Endometrial microvascular endothelial cells (primary cell): ENCODE results near the gene OR2L5. TPM values are rescaled to one million over a fixed set of nuclear protein-coding genes. Genes with fewer than 3 reads are reported as not detected.

Source experiments
- in situ Hi-C: cut with HindIII; loops from 2 replicates; pipeline ENCODE4 v1.10.0; 2017; ENCODE audit warnings: low sequenced_read_pairs, low pct_unique_long_range_greater_than_20kb; ENCODE audit errors: inconsistent ontology term
- total RNA-seq: library from RNA; depleted of rRNA; stranded (reverse); fragments of >200 nt; gene quantifications from one replicate; pipeline ENCODE4 v1.2.3, GENCODE V29; 2015; ENCODE audit errors: inconsistent ontology term

OR2L5 gene, protein sequence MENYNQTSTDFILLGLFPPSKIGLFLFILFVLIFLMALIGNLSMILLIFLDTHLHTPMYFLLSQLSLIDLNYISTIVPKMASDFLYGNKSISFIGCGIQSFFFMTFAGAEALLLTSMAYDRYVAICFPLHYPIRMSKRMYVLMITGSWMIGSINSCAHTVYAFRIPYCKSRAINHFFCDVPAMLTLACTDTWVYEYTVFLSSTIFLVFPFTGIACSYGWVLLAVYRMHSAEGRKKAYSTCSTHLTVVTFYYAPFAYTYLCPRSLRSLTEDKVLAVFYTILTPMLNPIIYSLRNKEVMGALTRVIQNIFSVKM
- total RNA-seq: not detected

GRCh38 chr1:248013229-248013710, at the start of gene OR2L5:
Gene OR2L5 (plus strand): TSS chr1:248013660. CDS start chr1:248021948, 8,288 bp downstream.
- in situ Hi-C loops: no loop called here

DNA sequence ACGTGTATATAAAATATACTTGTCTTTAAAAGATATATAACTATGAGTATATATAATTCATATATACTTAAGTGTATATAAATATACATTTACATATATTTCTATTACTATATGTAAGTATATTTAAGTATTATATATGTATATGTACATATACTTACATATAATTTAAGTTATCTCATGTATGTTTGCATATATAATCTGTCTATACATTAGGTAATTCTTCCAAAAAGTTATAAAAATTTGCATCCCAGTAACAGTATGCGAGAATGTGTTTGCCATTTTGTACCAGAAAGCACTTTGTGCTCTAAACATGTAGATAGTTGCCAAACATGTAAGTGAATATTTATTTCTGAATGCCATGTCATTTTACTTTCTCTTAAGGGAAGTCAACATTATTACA, 48.5 kb upstream of the OR2L5 start, which contains the start of gene OR2AK2:
TSS of gene OR2AK2 (plus strand) at position 301 of the 400 bp plus-strand sequence. CDS start 144 bp downstream, outside the sequence.
- in situ Hi-C loops: no loop called here

- in situ Hi-C loops: no loop called here
These were observed 46.8 kb upstream of the OR2L5 start for GRCh38 chr1:247966532-247967204.

DNA sequence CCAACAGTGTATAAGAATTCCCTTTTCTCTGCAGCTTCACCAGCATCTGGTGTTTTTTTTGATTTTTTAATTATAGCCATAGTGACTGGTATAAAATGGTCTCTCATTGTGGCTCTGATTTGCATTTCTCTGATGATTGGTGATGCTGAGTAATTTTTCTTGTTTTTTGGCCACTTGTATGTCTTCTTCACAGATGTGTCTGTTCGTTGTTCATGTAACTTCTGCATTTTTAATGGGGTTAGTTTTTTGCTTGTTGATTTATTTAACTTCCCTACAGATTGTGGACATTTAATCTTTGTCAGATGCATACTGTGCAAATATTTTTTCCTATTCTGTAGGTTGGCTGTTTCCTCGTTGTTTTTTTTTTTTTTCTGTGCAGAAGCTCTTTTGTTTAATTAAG, 20.5 kb upstream of the OR2L5 start:
- in situ Hi-C loops: no loop called here

GRCh38 chr1:247998811-247999210, 14.6 kb upstream of the OR2L5 start:
- in situ Hi-C loops: no loop called here

GRCh38 chr1:248000169-248000568, 13.3 kb upstream of the OR2L5 start:
- in situ Hi-C loops: no loop called here

GRCh38 chr1:248007778-248008177, 5.7 kb upstream of the OR2L5 start:
- in situ Hi-C loops: no loop called here

- in situ Hi-C loops: no loop called here
These were observed 3.8 kb upstream of the OR2L5 start for GRCh38 chr1:248009681-248010080.

DNA sequence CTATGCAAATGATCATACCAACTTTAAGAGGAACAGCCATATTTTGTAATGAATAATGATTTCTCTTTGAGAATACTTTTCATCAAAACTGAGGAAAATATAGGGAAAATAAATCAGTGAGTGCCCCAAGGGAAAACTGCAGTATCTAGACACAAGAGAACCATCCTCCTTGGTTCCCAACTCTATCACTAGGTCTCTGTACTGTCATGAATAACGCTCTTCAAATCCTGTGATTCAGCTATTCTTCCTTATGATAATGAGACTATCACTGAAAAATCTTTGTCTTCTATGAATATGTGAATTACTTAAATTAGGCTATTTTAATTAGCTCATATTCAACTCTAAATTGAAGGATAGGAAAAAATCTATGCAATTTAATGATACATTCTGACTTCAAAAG, 2.3 kb downstream of the OR2L5 start:
- in situ Hi-C loops: no loop called here

GRCh38 chr1:248029770-248030169, 16.3 kb downstream of the OR2L5 start, which contains the start of gene OR2L2:
Gene OR2L2 (plus strand): TSS chr1:248030070. CDS start chr1:248038268, 8,198 bp downstream.
- in situ Hi-C loops: no loop called here

DNA sequence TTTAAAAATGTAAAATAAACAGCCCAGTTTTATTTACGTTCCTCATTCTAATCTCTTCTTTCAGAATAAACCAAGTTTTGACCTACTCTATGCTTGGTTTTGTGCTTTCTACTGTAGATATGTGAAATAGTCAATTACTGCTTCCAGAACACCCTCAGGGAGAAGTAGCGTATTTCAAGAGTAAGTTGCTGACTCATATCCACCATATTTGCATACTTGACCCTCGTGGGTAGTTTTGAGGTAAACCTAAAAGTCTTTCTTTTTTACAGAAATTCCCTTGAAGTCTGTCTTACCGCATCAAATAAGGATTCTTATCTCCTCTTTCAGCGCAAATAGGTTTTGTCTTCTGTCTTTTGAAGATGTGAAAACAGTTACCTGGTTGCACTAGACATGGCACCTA, 31.7 kb downstream of the OR2L5 start:
- in situ Hi-C loops: no loop called here

DNA sequence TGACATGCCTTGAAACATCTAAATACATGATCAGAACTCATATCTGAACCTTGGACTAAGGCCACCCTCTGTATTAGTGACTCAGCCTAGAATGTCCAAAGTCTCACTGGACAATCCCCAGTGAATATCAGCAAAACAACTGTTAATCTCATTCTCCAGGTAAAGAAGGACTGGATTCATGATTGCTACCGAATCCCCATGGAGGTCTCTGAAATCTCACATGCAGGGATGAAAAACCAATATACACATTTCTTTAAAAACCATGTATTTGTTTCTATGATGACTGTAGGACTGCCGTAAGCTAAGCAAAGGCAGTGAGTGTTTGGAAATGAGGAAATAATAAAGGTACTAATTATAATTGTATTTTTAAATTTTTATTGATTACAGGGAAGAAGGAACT, 33.1 kb downstream of the OR2L5 start, which contains the start of gene OR2L3:
TSS of gene OR2L3 (plus strand) at position 301 of the 400 bp plus-strand sequence. CDS start 13,846 bp downstream, outside the sequence.
- in situ Hi-C loops: no loop called here

DNA sequence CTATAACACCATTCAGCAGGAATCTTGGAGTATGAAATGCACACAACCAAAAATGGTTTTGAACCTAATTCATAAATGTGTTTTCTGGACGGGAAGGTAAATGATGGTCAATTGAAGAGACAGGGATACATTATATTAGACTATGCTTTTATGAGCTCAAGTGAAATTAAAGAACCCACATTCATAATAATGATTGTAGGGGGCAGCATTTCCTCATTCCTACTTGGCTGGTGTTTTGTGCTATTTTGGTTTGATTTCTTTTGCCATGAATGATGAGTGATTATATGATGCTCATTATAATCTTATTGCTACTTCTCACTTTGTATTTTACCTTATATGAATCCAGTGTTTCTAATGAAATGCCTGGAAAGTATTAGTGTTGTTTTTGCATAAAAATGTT, 33.5 kb downstream of the OR2L5 start:
- in situ Hi-C loops: no loop called here

DNA sequence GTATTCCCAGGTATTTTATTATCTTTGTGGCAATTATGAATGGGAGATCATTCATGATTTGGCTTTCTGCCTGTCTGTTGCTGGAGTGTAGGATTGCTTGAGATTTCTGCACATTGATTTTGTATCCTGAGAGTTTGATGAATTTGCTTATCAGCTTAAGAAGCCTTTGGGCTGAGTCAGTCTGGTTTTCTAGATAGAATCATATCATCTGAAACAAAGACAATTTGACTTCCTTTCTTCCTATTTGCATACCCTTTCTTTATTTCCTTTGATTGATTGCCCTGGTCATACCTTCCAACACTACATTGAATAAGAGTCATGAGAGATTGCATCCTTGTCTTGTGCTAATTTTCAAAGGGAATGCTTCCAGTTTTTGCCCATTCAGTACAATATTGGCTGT, 41.2 kb downstream of the OR2L5 start:
- in situ Hi-C loops: no loop called here

- in situ Hi-C loops: no loop called here
These were observed 41.8 kb downstream of the OR2L5 start for GRCh38 chr1:248055261-248055660.

- in situ Hi-C loops: no loop called here
These were observed 51.6 kb downstream of the OR2L5 start for GRCh38 chr1:248065071-248065470.

GRCh38 chr1:248065604-248066003, 52.1 kb downstream of the OR2L5 start:
- in situ Hi-C loops: no loop called here
